Measurements from ENCODE around the gene PLPPR5.
"Not testable (repeated sequence)": the region's sequence is repeated elsewhere in the genome, so short reads cannot be mapped to it uniquely, and the experiment has no call there.

Gene PLPPR5

GRCh38 chr1:98908980-98909379 lies 95.7 kb downstream of the PLPPR5 start:
- DNase-seq = no peak

DNA sequence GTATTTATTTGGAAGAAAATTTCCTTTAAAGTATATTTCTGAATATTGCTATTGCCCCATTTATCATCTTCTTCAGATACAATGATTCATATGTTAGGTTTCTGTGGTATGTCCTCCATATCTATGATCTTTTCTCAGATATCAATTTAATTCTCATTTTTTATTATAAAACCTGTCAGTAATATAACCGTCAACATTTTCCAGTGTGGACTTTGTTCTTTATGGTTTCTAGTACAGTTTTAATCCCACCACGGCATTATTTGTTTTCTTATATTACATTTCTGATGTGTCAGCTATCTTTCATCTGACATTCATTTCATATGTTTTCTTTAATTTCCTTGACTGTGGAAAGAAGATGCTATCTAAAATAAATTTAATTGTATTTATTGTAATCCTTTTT lies 97.9 kb downstream of the PLPPR5 start:
- DNase-seq = no peak

DNA sequence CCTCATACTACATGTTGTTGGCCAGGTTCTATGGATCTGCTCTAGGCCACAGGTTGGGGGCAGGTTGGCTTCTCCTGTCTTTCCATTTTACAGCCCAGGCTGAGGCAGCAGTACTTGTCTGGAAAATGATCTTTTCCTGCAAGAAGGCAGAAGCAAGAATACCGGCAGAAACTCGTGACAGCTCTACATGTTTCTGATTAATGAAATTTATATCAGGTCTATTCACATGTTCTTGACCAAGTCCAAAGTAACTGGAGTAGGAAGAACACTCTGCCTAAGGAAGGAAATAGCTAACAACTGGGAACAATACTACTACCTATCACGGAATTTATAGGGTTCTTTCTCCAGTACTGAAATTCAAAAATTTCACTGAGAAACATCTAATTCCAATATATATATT lies 98.3 kb downstream of the PLPPR5 start:
- DNase-seq = no peak

GRCh38 chr1:98904684-98905083 lies 100.0 kb downstream of the PLPPR5 start:
- DNase-seq = no peak

DNA sequence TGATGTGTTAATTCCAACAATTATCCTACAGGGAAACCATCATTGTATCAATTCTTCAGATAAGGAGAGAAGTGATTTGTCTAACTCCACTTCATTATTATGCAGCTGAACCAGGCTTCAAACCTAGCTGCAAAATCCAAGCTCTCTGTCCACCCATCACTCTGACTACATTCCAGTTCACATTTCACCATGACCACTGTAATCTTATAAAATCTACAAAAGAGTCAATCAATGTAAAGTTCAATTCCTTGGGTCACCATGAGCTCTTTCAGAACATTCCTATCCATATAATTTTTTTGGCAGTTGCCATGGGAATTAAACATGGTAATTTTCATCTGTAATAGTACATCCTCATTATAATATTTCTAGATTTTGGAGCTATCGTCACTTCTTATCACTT lies 100.9 kb downstream of the PLPPR5 start:
- no peak for DNase-seq

DNA sequence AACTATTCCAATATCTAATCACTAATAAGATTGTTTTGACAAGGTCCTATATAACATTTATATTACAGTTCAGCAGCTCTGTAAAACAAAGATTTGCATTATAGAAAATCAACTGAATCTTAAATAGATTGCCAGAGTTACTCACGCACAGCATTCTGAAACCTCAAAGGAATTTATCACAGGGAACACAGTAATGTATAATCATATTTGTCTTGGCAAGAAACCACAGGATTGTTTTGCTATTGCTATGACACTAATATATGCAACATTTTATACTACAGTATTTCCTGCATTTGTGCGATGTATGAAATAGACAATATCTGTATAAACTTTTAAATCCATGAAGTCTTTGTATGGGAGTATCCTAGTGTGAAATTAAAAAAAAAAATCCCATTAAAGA lies 101.4 kb downstream of the PLPPR5 start:
- no peak for DNase-seq

- no peak for DNase-seq
These were observed 105.7 kb downstream of the PLPPR5 start for GRCh38 chr1:98898940-98899339.

- no peak for DNase-seq
These were observed 107.2 kb downstream of the PLPPR5 start for GRCh38 chr1:98897479-98897878.

DNA sequence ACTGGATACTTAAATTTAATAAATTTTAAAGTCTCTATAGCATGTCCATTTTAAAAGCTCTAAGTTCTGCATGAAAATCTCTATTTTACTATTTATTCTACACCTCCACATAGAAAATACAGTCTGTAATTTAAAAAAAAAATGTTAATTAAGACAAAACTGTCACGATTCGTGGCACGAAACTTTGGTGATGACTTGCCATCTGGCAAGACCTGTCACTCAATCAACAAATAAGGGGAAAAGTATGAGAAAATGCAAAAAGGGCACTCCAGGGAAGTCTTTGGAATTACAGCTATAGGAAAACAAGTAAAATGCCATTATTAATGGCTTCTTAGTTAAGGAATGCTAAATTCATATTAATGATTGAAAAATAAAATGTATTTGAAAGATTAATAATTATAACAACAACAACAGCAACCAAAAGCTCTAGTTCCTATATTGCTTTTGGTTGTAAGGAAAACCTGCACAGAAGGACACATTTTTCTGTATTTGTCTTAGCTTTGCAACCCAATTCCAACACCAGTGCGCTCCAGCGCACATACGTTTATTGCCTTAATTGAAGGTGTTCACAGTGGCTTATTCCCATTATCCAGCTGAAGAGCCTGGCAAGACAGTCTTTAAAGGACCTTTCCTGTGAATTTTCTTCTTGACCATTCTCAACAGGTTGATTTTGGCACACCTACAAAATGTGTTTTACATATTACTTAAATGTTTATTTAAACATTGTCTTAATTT lies 107.8 kb downstream of the PLPPR5 start:
- DNase-seq = no peak

GRCh38 chr1:98893371-98893770 lies 111.3 kb downstream of the PLPPR5 start:
- no peak for DNase-seq

- DNase-seq = no peak
These were observed 115.8 kb downstream of the PLPPR5 start for GRCh38 chr1:98888869-98889268.

DNA sequence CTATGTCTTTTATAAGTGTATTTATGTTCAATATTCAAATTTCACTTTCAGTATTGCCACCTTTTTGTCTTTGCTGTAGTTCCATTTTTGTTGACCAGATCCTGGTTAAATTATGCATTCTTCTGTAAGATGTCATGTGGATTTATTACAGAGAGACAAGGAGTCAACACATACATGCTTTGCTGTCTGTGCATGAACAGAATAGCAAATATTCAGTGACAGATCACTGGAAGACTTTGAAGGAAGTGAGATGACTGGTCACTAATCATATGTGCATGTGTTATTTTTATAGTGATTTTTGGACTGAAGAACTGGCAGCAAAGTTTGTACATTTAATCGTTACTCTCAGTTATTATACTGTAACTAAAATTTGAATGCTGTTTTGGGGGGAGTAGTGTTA lies 117.2 kb downstream of the PLPPR5 start:
- no peak for DNase-seq

DNA sequence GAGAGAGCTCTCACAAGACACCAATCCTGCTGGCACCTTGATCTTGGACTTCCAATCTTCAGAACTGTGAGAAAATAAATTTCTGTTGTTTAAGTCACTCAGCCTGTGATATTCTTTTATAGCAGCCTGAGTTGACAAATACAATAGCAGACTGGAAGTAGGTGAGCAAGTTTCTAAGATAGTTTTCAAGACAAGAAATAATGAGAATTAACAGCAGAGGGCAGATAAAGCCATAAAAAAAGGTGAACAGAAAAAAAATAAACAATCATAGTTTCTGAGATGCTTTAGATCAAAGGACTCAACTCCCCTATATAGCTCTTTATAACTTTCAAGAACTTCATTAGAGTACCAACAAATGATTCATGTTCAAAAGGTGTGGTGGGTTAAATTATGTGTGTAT lies 119.8 kb downstream of the PLPPR5 start:
- no peak for DNase-seq

DNA sequence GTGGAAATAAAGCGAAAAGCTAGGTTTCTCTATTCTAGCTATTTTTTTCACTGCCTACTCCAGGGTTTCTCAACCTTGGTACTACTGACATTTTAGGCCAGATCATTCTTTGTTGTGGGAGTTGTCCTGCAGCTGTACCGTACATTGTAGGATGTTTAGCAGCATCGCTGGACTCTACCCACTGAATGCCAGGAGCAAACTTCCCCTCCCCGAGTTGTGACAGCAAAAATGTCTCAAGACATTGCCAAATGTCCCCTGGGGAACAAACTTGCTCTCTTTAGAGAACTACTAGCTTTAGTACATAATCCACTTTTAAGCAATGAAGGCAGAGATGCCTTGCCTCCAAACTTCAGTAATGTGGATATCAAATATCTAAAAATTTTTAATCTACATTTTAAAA lies 122.8 kb downstream of the PLPPR5 start:
- DNase-seq = no peak

GRCh38 chr1:98881234-98881633 lies 123.4 kb downstream of the PLPPR5 start:
- DNase-seq = not testable (repeated sequence)

DNA sequence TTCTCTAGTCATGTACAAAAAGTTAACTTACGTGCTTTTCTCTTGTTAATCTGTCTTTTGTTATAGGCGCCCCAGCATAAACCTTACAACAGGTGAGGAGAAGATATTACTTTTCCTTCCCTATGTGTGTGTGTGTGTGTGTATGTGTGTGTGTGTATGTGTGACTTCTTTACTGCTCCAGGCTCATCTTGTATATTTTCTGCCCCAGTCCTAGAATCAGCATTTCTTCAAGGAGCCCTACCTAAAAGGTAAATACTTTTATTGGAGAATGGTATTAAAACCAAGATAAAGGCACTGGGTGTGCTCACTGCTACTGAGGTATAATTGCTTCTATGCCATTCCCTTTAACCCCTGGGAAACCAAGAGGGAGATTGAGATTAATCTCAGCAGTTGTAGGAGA lies 129.8 kb downstream of the PLPPR5 start:
- DNase-seq = no peak

DNA sequence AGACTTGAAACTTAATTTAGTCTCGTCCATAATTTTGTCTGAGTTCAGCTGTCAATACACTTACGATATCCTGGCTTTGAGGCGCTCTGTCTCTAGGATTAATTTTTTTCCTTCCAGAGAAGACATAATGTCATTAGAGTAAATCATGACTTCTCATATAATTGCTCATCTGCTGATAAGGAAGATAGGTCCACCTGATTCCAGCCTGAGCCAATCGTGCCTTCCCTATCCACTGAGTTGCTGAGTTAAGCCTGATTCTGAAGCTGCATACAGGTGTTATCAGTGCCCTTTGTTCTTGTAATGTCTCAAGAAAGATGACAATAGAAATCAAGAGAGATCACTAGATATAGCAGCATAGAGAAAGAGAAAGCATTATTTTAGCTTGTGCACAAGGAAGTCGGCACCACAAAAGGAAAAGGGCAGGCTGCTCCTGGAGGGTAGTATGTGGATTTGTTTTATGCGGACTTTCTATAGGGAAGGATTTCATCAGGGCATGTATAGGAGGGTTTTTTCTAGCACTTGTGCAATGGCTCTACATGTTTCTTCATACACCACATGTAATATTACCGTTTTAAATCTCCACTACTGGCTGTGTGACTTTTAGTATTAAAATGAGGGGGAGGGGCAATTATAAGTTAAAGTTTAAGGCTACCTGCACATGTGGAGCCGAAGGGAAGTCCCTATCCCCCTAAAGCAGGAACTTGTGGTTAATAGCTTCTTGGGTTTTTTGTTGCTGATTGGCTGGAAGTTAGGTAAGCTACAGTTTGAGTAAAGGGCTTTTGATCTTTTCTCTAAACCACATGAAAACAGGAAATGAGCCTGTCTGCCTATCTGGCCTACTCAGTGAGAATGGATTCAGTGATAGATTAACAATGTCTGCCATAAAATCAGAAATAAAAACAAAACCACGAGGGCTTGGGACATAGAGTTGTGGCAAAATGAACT lies 133.4 kb downstream of the PLPPR5 start:
- DNase-seq = peak in 4 of 5 donors; percentile 45 to 92 (median 50)

GRCh38 chr1:98865796-98866195 lies 138.9 kb downstream of the PLPPR5 start:
- no peak for DNase-seq

GRCh38 chr1:98860329-98860728 lies 144.3 kb downstream of the PLPPR5 start:
- no peak for DNase-seq

GRCh38 chr1:98854137-98854536 lies 150.5 kb downstream of the PLPPR5 start:
- DNase-seq = peak in 1 of 5 donors; percentile 1

GRCh38 chr1:98849969-98850636 lies 154.6 kb downstream of the PLPPR5 start:
- DNase-seq = no peak

GRCh38 chr1:98842241-98842640 lies 162.4 kb downstream of the PLPPR5 start:
- no peak for DNase-seq
